H9 (cell line): ENCODE measurements around the gene IGLL5. TPM values are rescaled to one million over a fixed set of nuclear protein-coding genes. Genes with fewer than 3 reads are reported as not detected.

Experiments used
- DNase-seq: peaks from one replicate; pipeline ENCODE4 v3.0.0-alpha.2; 2017
- H2AFZ ChIP-seq: one replicate; pipeline ENCODE4 v1.6.1; 2013; ENCODE audit warnings: mild to moderate bottlenecking, low read length, control low read depth, moderate library complexity
- H2AK5ac ChIP-seq: 2 replicates; pipeline ENCODE4 v1.6.1; 2013; ENCODE audit warnings: low read length, control low read depth, mixed read lengths; ENCODE audit not compliant: insufficient read length
- H2BK120ac ChIP-seq: one replicate; pipeline ENCODE4 v1.6.1; 2013; ENCODE audit warnings: low read depth, mild to moderate bottlenecking, low read length, control low read depth, inconsistent platforms; ENCODE audit not compliant: poor library complexity, severe bottlenecking
- H2BK12ac ChIP-seq: 2 replicates; pipeline ENCODE4 v1.6.1; 2013; ENCODE audit warnings: low read length, control low read depth, mixed read lengths, low read depth; ENCODE audit not compliant: insufficient read length
- H2BK15ac ChIP-seq: 2 replicates; pipeline ENCODE4 v1.6.1; 2013; ENCODE audit warnings: low read depth, low read length, control low read depth
- H2BK20ac ChIP-seq: one replicate; pipeline ENCODE4 v1.6.1; 2013; ENCODE audit warnings: low read depth, mild to moderate bottlenecking, low read length, control low read depth, inconsistent platforms; ENCODE audit not compliant: poor library complexity, severe bottlenecking
- H2BK5ac ChIP-seq: 2 replicates; pipeline ENCODE4 v1.6.1; 2013; ENCODE audit warnings: low read length, control low read depth, mixed read lengths; ENCODE audit not compliant: insufficient read length
- H3K14ac ChIP-seq: 2 replicates; pipeline ENCODE4 v1.6.1; 2013; ENCODE audit warnings: low read length, control low read depth; ENCODE audit not compliant: insufficient read depth
- H3K18ac ChIP-seq: 2 replicates; pipeline ENCODE4 v1.6.1; 2013; ENCODE audit warnings: low read depth, mild to moderate bottlenecking, mixed read lengths, low read length, control low read depth; ENCODE audit not compliant: insufficient read length
- H3K23ac ChIP-seq: 2 replicates; pipeline ENCODE4 v1.6.1; 2013; ENCODE audit warnings: low read length, control low read depth, mixed read lengths, low read depth; ENCODE audit not compliant: insufficient read length
- H3K23me2 ChIP-seq: 2 replicates; pipeline ENCODE4 v1.6.1; 2013; ENCODE audit warnings: low read depth, mild to moderate bottlenecking, mixed read lengths, low read length, control low read depth; ENCODE audit not compliant: insufficient read length, poor library complexity, severe bottlenecking
- H3K27ac ChIP-seq: 2 replicates; pipeline ENCODE4 v1.5.1; 2013; ENCODE audit warnings: low read length, control low read depth, mixed read lengths, low read depth; ENCODE audit not compliant: insufficient read length
- H3K27me3 ChIP-seq: 2 replicates; pipeline ENCODE4 v1.6.1; 2013; ENCODE audit warnings: low read length, control low read depth, inconsistent platforms; ENCODE audit not compliant: insufficient read depth
- H3K4ac ChIP-seq: 2 replicates; pipeline ENCODE4 v1.6.1; 2013; ENCODE audit warnings: low read depth, mild to moderate bottlenecking, control low read depth, inconsistent platforms, low read length, moderate library complexity
- H3K4me1 ChIP-seq: 2 replicates; pipeline ENCODE4 v1.6.1; 2013; ENCODE audit warnings: low read length, control low read depth, inconsistent platforms; ENCODE audit not compliant: insufficient read depth
- H3K4me2 ChIP-seq: 2 replicates; pipeline ENCODE4 v1.6.1; 2013; ENCODE audit warnings: low read length, control low read depth, mixed read lengths; ENCODE audit not compliant: insufficient read length, insufficient read depth
- H3K56ac ChIP-seq: 2 replicates; pipeline ENCODE4 v1.6.1; 2013; ENCODE audit warnings: low read depth, mild to moderate bottlenecking, mixed read lengths, low read length, control low read depth; ENCODE audit not compliant: insufficient read length
- H3K79me1 ChIP-seq: 2 replicates; pipeline ENCODE4 v1.6.1; 2013; ENCODE audit warnings: low read depth, mild to moderate bottlenecking, moderate library complexity, low read length, control low read depth, inconsistent platforms; ENCODE audit not compliant: insufficient read depth, poor library complexity, severe bottlenecking
- H3K79me2 ChIP-seq: 2 replicates; pipeline ENCODE4 v1.6.1; 2013; ENCODE audit warnings: low read length, control low read depth, inconsistent platforms; ENCODE audit not compliant: insufficient read depth
- H3K9ac ChIP-seq: 2 replicates; pipeline ENCODE4 v1.6.1; 2013; ENCODE audit warnings: low read length, control low read depth, mixed read lengths; ENCODE audit not compliant: insufficient read length; ENCODE audit errors: extremely low read depth
- H3K9me3 ChIP-seq: one replicate; pipeline ENCODE4 v1.6.1; 2013; ENCODE audit warnings: low read depth, low read length, inconsistent platforms; ENCODE audit not compliant: control insufficient read depth
- H3T11ph ChIP-seq: one replicate; pipeline ENCODE4 v1.6.1; 2013; ENCODE audit warnings: mild to moderate bottlenecking, low read length, control low read depth, inconsistent platforms
- H4K20me1 ChIP-seq: one replicate; pipeline ENCODE4 v1.6.1; 2013; ENCODE audit not compliant: control insufficient read depth, insufficient read length, insufficient read depth
- H4K5ac ChIP-seq: 2 replicates; pipeline ENCODE4 v1.6.1; 2013; ENCODE audit warnings: low read depth, mild to moderate bottlenecking, mixed read lengths, low read length, control low read depth; ENCODE audit not compliant: insufficient read length
- H4K8ac ChIP-seq: replicated peaks from 2 replicates; pipeline ENCODE4 v1.6.1; 2013; ENCODE audit warnings: low read length, control low read depth, mixed read lengths, low read depth; ENCODE audit not compliant: insufficient read length
- H4K91ac ChIP-seq: 2 replicates; pipeline ENCODE4 v1.6.1; 2013; ENCODE audit warnings: low read depth, mild to moderate bottlenecking, moderate library complexity, mixed read lengths, low read length, control low read depth; ENCODE audit not compliant: insufficient read length
- H3K27ac Mint-ChIP-seq, 3 experiments: 2 replicates in 2 of 3; 3 replicates in 1 of 3; pipeline ENCODE4 v1.8.0; 2020 to 2021; ENCODE audit warnings: mixed read lengths in 3 of 3, mild to moderate bottlenecking in 1 of 3, moderate library complexity in 1 of 3
- H3K27me3 Mint-ChIP-seq: 2 replicates; pipeline ENCODE4 v1.8.0; 2021; ENCODE audit warnings: low read depth, mild to moderate bottlenecking, moderate library complexity, mixed read lengths
- H3K36me3 Mint-ChIP-seq, 3 experiments: 2 replicates in 2 of 3; 3 replicates in 1 of 3; pipeline ENCODE4 v1.8.0; 2020 to 2021; ENCODE audit warnings: low read depth in 3 of 3, mixed read lengths in 3 of 3; ENCODE audit not compliant: insufficient read depth in 1 of 3
- H3K4me1 Mint-ChIP-seq, 2 experiments: 2 replicates each; pipeline ENCODE4 v1.8.0; 2020; ENCODE audit warnings: mixed read lengths in 2 of 2
- H3K4me3 Mint-ChIP-seq, 2 experiments: 2 replicates in 1 of 2; 3 replicates in 1 of 2; pipeline ENCODE4 v1.8.0; 2020 to 2021; ENCODE audit warnings: mild to moderate bottlenecking in 2 of 2, mixed read lengths in 2 of 2, moderate library complexity in 1 of 2
- H3K9me3 Mint-ChIP-seq, 2 experiments: 2 replicates in 1 of 2; 3 replicates in 1 of 2; pipeline ENCODE4 v1.8.0; 2020; ENCODE audit warnings: mild to moderate bottlenecking in 2 of 2, mixed read lengths in 2 of 2, moderate library complexity in 1 of 2
- CTCF ChIP-seq: fragments of 200-600 bp; sonication (generic); conservative IDR thresholded peaks from 3 replicates; pipeline ENCODE4 v1.8.0; 2021; ENCODE audit warnings: antibody characterized with exemption, mild to moderate bottlenecking
- WGBS: extraction: QIAGEN DNeasy Blood & Tissue Kit; methylation state at CpG from one replicate; pipeline ENCODE4 v1.1.7; 2013; ENCODE audit warnings: missing lambda C conversion rate, low lambda C conversion rate, mixed read lengths; ENCODE audit not compliant: insufficient read length; ENCODE audit errors: extremely low coverage; 5-methylcytosine and 5-hydroxymethylcytosine counted together
- total RNA-seq: library from RNA; stranded (reverse); gene quantifications from 2 replicates; pipeline ENCODE4 v1.2.1, GENCODE V29; 2021

Gene IGLL5
- total RNA-seq, 1 experiment from 2014 or later: not detected

- Histone ChIP-seq H2AK5ac (no peak overlapping the region), H4K20me1 (no peaks in the 10 kb centered on the region), H2AFZ (no peak overlapping the region), H3K14ac (no peak overlapping the region), H3K4me2 (no peak overlapping the region), H4K8ac (no peak overlapping the region), H3K9ac (no peak overlapping the region), H4K91ac (no peak overlapping the region), H2BK15ac (no peak overlapping the region), H3K9me3 (no peaks in the 10 kb centered on the region), H2BK5ac (no peak overlapping the region), H2BK12ac (no peak overlapping the region), H3K27me3 (no peaks in the 10 kb centered on the region; the same call in 1 of the 2 replicates), H3K56ac (no peak overlapping the region), H4K5ac (no peak overlapping the region), H3K23me2 (no peaks in the 10 kb centered on the region), H3K4ac (no peak overlapping the region), H3T11ph (no peak overlapping the region), H3K18ac (no peak overlapping the region), H3K23ac (no peak overlapping the region), H2BK120ac (no peak overlapping the region), H3K27ac (no peak overlapping the region), H3K79me1 (no peaks in the 10 kb centered on the region), H3K4me1 (no peaks in the 10 kb centered on the region), H2BK20ac (no peak overlapping the region), H3K79me2 (no peaks in the 10 kb centered on the region)
- no peak for TF ChIP-seq CTCF
- WGBS: no CpG with 5 or more reads among the region's 2 CpGs
- H3K4me3 Mint-ChIP-seq: no peak overlapping the region
- no peak overlapping the region for H3K27ac Mint-ChIP-seq
- H3K4me1 Mint-ChIP-seq: no peaks in the 10 kb centered on the region
- no peak for DNase-seq
- H3K36me3 Mint-ChIP-seq: no peaks in the 10 kb centered on the region
- H3K27me3 Mint-ChIP-seq: peaks cover 96% of the 10 kb centered on the region
- no peaks in the 10 kb centered on the region for H3K9me3 Mint-ChIP-seq
These were observed 40.4 kb upstream of the IGLL5 start for GRCh38 chr22:22847241-22847640.
